NCI-H1436 treated with DMSO at 0.1 percent for 48 hours (cell line): ENCODE measurements around the gene MTMR10.

Source experiments
- DNase-seq: peaks from one replicate; lab custom pipeline; 2025; lab: John Stamatoyannopoulos, UW

Gene MTMR10, protein sequence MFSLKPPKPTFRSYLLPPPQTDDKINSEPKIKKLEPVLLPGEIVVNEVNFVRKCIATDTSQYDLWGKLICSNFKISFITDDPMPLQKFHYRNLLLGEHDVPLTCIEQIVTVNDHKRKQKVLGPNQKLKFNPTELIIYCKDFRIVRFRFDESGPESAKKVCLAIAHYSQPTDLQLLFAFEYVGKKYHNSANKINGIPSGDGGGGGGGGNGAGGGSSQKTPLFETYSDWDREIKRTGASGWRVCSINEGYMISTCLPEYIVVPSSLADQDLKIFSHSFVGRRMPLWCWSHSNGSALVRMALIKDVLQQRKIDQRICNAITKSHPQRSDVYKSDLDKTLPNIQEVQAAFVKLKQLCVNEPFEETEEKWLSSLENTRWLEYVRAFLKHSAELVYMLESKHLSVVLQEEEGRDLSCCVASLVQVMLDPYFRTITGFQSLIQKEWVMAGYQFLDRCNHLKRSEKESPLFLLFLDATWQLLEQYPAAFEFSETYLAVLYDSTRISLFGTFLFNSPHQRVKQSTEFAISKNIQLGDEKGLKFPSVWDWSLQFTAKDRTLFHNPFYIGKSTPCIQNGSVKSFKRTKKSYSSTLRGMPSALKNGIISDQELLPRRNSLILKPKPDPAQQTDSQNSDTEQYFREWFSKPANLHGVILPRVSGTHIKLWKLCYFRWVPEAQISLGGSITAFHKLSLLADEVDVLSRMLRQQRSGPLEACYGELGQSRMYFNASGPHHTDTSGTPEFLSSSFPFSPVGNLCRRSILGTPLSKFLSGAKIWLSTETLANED

GRCh38 chr15:30991255-30992235, at the start of gene MTMR10:
Gene MTMR10 (minus strand): TSS chr15:30991628. CDS start chr15:30991506, 122 bp downstream.
- no peak for DNase-seq

DNA sequence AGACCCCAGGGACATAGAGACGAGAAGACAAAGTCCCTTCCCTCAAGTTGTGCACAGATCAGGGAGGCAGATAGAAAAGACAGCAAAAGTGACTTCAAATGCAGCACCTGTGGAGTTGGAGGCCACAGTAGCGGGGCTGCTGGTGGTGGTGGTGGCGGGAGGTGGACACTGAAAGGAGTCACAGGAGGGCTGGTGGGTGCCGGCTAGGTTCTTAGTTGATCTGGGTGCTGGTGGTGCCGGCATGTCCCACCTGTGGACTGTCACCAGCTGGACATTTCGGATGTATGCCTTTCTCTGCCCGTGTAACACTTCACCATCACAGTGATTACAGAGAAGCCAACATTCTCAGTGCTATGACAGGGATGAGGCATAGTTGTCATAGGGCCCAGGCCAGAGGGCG, 49.2 kb upstream of the MTMR10 start:
- DNase-seq = no peak

- DNase-seq = no peak
These were observed 48.5 kb upstream of the MTMR10 start for GRCh38 chr15:31039961-31040360.

DNA sequence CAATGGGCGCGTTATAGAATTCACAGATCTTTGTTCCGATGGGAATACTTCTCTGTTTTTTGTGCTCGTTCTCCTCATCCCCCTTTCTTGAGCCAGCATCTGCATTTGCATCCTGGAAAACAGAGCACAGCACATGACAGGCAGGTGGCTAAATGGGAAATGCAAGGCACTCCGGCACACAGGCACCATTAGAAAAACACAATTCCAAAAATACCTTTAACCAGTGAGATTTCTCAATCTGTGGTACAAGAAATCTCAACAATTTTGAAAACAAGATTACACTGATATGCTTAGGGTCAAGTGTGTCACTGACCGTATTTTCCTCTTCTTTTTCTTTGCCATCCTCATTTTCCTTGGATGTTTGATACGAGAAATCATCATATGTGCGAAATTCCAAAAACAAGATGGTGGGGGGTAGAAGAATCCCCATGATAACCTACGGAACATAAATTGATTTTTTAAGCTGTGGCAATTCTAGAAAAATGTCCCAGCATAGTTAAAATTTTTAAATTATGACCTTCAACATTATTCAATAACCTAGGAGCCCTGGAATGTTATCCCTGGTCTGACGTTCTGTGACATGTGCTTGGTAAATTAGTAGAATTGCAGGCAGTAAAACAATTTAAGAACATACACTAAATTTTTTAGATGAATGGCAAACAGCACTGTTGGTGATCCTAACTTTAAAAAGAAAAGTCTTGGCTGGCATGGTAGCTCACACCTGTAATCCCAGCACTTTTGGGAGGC, 46.5 kb upstream of the MTMR10 start:
- DNase-seq = no peak

DNA sequence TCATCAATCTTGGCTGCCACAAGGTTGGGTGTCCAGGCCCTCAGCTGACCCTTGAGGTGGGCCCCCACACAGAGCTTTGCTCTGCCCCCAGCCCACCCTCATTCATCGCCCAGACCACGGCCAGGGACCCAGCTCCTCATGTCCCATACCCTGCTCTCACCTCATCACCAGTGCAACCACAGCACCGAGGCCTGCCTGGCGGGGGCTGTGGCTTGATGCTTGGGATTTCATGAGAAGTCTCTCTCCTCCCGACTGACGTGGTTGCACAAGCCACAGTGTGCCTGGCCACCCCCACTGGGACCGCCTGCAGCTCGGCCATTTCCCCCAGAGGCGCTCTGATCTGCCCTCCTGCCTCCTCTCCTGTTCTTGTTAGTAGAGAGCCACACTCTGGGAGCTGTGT, 45.4 kb upstream of the MTMR10 start:
- no peak for DNase-seq

GRCh38 chr15:31035610-31036009, 44.2 kb upstream of the MTMR10 start:
- no peak for DNase-seq

DNA sequence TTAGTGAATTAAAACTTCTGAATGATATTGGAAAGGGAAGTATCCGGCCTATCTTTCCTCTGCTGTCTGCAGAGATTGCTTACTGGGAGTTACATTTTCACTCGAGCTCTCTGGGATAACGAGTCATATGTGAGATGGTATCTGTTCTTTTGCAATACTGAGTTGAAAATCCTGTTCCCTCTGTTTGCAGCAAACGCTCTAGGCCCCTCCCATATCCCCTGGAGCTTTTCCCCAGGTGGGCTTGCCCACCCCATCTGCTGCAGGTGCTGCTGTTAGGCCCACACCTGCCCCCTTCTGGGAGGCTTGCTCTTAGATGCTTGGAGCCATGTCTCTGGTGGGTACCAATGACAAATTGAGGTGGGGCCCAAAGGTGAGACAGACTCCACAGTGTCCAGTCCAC, 42.7 kb upstream of the MTMR10 start:
- no peak for DNase-seq

DNA sequence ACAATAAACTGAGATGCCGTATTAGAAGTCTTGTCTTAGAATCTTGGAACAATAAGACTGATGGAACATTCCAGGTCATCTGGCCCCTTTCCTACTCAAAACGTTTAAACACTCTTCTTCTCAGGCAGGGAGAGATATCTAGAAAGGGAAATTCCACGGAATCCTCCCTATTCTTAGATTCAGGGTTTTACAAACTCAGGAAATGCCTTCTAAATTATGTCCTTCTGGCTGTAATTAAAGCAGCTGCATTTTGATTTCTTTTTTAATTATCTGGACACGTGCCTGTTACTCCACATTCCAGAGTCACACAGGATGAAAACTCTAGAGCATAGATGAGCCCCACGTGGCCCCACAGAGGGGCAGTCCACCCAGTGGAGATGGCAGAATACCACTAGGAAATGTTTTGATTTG, 41.5 kb upstream of the MTMR10 start:
- no peak for DNase-seq

GRCh38 chr15:31031471-31032067, 40.1 kb upstream of the MTMR10 start:
- no peak for DNase-seq

- DNase-seq = no peak
These were observed 36.6 kb upstream of the MTMR10 start for GRCh38 chr15:31027910-31028578.

- no peak for DNase-seq
These were observed 34.6 kb upstream of the MTMR10 start for GRCh38 chr15:31025996-31026395.

DNA sequence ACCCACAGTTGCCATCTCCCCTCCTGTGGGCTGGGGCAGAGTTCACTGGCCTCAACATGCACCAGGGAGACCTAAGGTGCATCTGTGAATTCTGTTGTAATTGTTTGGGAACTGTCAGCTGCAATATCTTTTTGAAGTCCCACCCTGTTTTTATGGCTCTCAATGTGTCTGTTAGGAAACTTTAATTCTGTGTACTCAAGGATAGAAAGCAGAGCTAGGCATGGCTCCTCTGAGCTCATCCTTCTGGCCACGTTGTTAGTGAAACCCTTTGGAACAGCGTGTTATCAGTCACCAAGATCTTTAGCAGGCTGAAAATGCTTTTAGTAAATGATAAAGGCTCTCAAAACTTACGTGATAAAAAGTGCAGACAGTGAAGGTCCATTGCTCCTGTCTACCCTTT, 33.6 kb upstream of the MTMR10 start:
- DNase-seq = no peak

DNA sequence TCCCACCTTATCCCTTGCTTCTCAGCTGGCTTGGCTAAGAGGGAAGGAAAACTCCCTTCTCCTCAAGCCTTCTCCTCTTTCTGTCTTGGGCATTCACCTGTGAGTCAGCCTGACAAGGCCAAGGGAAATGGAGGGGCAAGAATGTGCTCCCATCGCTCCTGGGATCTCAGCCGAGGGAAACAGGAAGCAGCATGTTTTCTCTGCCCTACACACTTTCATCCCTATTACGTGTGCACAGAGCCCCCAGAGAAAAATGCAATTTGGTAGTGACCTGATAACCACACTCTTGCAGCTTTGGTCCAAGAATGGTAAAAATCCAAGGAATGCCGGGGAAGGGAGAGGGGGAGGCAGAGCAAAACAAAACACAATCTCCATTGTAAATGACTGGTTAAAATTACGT, 32.9 kb upstream of the MTMR10 start:
- no peak for DNase-seq

DNA sequence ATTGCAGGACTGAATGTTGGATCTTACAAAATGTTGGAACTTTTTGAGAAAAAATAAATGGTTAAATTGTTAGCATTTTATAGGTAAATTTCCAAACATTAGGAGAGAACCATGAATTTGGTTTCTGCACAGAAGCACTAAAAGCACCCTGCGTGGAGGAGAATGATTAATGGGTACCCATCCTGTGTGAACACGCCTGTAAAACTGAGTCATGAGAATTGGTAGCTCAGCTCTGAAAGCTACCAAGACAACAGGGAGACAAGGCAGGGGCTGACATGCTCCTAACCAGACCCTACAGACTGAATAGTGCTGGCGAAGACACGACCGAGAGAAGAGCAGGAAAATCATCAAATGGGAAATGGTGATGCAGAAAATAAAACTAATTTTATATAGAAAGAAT, 32.4 kb upstream of the MTMR10 start:
- no peak for DNase-seq

DNA sequence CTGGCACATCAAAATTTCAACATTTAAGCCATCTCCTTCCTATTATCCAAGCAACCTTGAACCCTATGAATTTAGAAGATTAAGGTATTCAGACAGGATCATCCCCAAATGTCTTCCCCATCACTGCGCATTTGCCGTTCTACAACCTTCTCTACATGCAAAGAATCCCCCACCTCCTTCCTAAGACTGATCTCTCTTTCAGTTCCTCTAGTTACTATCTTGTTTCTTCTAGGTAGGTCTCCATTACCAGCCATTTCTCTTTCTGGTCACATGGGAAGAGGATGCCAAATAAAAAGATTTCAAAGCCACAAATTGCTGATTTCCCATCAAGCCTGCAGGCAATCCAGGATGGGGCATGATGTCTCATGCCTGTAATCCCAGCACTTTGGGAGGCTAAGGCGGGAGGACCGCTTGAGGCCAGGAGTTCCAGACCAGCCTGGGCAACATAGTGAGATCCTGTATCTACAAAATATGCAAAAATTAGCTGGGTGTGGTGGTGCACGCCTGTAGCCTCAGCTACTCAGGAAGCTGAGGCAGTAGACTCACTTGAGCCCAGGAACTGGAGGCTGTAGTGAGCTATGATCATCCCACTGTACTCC, 29.7 kb upstream of the MTMR10 start:
- no peak for DNase-seq

- no peak for DNase-seq
These were observed 29.1 kb upstream of the MTMR10 start for GRCh38 chr15:31020542-31020941.

DNA sequence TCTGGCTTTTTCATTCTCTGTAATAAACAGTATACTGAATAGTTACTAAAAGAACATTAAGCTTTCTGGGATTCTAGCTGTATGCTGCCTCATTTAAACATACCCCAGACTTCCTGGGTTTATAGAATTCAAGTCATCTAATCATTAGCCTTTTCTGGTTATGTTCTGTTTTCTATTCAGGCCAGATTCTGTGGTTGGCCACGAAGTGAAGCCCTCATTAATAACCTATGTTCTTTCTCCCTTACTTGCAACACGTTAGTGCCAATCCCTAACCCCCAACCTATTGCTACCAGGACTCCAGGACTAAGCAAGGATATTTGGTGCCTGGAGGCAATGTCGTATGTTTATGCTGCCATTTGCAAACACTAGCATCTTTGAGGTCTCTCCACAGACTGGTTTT, 28.6 kb upstream of the MTMR10 start:
- no peak for DNase-seq

DNA sequence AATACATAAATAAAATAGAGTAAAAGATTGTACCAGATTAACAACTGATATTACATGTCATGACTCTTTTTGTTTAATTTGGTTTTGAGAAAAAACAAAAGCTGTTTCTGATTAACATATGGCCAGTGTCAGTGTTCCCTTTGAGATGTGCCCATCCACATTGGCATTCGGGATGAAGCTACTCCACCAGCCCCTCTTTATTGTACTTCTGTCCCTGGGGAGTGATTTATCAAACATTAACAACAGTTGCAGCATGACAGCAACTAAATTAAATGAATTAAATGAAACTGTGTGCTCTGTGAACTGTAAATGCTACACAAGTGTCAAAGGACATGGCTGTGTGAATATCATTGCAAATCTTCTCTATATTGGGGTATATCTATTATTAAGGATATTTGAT, 25.9 kb upstream of the MTMR10 start:
- no peak for DNase-seq

- no peak for DNase-seq
These were observed 25.1 kb upstream of the MTMR10 start for GRCh38 chr15:31016446-31016915.

GRCh38 chr15:31014608-31014925, 23.1 kb upstream of the MTMR10 start:
- no peak for DNase-seq
